Mesodermal cell (in vitro differentiated cells): ENCODE measurements around the gene QDPR.

ENCODE experiments used
- H3K27ac ChIP-seq: 2 replicates; pipeline ENCODE4 v1.7.0; 2013; ENCODE audit warnings: mild to moderate bottlenecking, low read depth, low read length, moderate library complexity; ENCODE audit not compliant: severe bottlenecking
- H3K36me3 ChIP-seq: 2 replicates; pipeline ENCODE4 v1.7.1; 2013; ENCODE audit warnings: mild to moderate bottlenecking, low read length, moderate library complexity; ENCODE audit not compliant: control insufficient read depth, insufficient read depth
- H3K4me1 ChIP-seq: one replicate; pipeline ENCODE4 v1.7.1; 2013; ENCODE audit warnings: mild to moderate bottlenecking, low read length; ENCODE audit not compliant: insufficient read depth, control insufficient read depth, poor library complexity, severe bottlenecking
- H3K4me3 ChIP-seq: 2 replicates; pipeline ENCODE4 v1.7.0; 2013; ENCODE audit warnings: low read length, control low read depth, mild to moderate bottlenecking; ENCODE audit not compliant: insufficient read depth, poor library complexity, severe bottlenecking; ENCODE audit errors: extremely low read depth
- H3K9me3 ChIP-seq: 2 replicates; pipeline ENCODE4 v1.7.1; 2013; ENCODE audit warnings: mild to moderate bottlenecking, low read length, moderate library complexity; ENCODE audit not compliant: control insufficient read depth
- WGBS, 2 experiments: methylation state at CpG; one replicate each; pipeline ENCODE4 v1.1.5; 2013; ENCODE audit warnings: missing lambda C conversion rate in 2 of 2; ENCODE audit not compliant: insufficient coverage in 2 of 2; 5-methylcytosine and 5-hydroxymethylcytosine counted together

Gene QDPR

GRCh38 chr4:17528551-17529165 is 16.8 kb upstream of the QDPR start:
- no peaks in the 10 kb centered on the region for H3K36me3 ChIP-seq
- H3K4me3 ChIP-seq: no peak overlapping the region
- H3K4me1 ChIP-seq: no peaks in the 10 kb centered on the region
- no peaks in the 10 kb centered on the region for H3K9me3 ChIP-seq
- H3K27ac ChIP-seq: no peak overlapping the region
- WGBS, 2 experiments: 92 to 95% methylated on average over 4 to 6 of the region's 10 CpGs

DNA sequence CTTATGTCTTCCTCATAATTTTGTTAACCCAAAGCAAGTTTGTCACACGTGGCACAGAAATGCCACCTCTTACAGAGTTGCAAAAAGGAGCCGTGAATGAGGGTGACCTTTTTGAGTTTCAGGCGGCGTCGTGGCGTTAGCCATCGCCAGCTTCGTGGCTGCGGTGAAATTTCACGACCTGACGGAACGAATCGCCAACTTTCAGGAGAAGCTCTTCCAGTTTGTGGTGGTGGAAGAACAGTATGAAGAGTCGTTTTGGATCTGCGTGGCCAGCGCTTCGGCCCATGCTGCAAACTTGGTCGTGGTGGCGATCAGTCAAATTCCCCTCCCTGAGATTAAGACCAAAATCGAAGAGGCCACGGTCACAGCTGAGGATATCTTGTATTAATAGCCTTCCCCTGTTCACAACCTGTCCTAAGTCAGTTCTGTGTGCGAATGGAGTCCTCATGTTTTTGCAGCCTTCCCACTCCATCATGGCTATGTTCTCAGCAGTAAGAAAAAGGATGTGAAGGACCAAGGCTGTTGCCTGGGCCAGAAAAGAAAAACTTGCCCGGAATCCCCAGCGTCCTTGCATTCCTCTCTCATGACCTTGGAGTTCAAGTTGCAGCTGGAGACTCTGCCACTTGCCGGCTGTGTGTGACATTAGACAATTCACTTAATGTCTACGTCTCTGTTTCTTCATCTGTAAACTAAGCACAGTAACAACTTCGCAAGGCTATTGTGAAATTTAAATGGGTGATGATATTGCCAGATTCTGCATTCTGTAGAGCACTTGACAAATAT is 15.0 kb upstream of the QDPR start:
- no peaks in the 10 kb centered on the region for H3K9me3 ChIP-seq
- H3K4me1 ChIP-seq: no peaks in the 10 kb centered on the region
- H3K4me3 ChIP-seq: no peak overlapping the region
- no peaks in the 10 kb centered on the region for H3K36me3 ChIP-seq
- H3K27ac ChIP-seq: no peak overlapping the region
- WGBS, 2 experiments: 91 to 92% methylated on average over 16 to 24 of the region's 27 CpGs

- H3K27ac ChIP-seq: no peak overlapping the region
- H3K4me3 ChIP-seq: no peak overlapping the region
- WGBS, 2 experiments: 38 to 90% methylated on average over 1 of the region's 2 CpGs
- H3K4me1 ChIP-seq: no peaks in the 10 kb centered on the region
- no peaks in the 10 kb centered on the region for H3K36me3 ChIP-seq
- H3K9me3 ChIP-seq: no peaks in the 10 kb centered on the region
Measured at GRCh38 chr4:17523662-17524061, 11.8 kb upstream of the QDPR start.

GRCh38 chr4:17521595-17521994 is 9.7 kb upstream of the QDPR start:
- no peak overlapping the region for H3K27ac ChIP-seq
- H3K4me1 ChIP-seq: no peaks in the 10 kb centered on the region
- H3K4me3 ChIP-seq: no peak overlapping the region
- no peaks in the 10 kb centered on the region for H3K36me3 ChIP-seq
- no peaks in the 10 kb centered on the region for H3K9me3 ChIP-seq
- 92 to 95% methylated on average over 3 to 4 of the region's 5 CpGs for WGBS, 2 experiments

- 32 to 44% methylated on average over 4 to 5 of the region's 5 CpGs for WGBS, 2 experiments
- H3K4me1 ChIP-seq: peaks cover under 1% of the 10 kb centered on the region
- H3K4me3 ChIP-seq: no peak overlapping the region
- H3K27ac ChIP-seq: no peak overlapping the region
- H3K36me3 ChIP-seq: no peaks in the 10 kb centered on the region
- no peaks in the 10 kb centered on the region for H3K9me3 ChIP-seq
Measured at GRCh38 chr4:17517664-17518063, 5.8 kb upstream of the QDPR start.

DNA sequence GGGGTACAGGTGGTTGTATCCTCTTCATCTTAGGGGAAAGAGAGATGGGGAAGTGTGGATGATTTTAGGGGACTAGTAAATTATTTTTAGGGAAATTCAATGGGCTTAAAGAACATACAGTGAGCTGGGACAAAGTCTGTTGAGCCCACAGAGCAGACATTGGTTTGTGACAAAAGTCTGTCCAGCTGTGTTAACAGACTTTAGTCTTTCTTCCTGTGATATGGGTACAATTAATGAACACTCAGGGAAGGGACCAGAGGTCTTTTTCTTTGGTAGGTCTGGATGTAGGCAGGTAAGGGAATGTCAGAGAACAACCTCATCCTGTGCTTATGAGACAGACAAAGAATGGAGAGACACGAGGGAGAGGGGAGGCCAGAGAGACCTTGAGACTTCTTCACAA is 5.1 kb upstream of the QDPR start:
- Histone ChIP-seq H3K36me3 (no peaks in the 10 kb centered on the region), H3K9me3 (no peaks in the 10 kb centered on the region), H3K4me1 (peaks cover 4% of the 10 kb centered on the region), H3K27ac (no peak overlapping the region), H3K4me3 (no peak overlapping the region)
- WGBS, 2 experiments: 33 to 60% methylated on average over 1 of the region's 1 CpG

DNA sequence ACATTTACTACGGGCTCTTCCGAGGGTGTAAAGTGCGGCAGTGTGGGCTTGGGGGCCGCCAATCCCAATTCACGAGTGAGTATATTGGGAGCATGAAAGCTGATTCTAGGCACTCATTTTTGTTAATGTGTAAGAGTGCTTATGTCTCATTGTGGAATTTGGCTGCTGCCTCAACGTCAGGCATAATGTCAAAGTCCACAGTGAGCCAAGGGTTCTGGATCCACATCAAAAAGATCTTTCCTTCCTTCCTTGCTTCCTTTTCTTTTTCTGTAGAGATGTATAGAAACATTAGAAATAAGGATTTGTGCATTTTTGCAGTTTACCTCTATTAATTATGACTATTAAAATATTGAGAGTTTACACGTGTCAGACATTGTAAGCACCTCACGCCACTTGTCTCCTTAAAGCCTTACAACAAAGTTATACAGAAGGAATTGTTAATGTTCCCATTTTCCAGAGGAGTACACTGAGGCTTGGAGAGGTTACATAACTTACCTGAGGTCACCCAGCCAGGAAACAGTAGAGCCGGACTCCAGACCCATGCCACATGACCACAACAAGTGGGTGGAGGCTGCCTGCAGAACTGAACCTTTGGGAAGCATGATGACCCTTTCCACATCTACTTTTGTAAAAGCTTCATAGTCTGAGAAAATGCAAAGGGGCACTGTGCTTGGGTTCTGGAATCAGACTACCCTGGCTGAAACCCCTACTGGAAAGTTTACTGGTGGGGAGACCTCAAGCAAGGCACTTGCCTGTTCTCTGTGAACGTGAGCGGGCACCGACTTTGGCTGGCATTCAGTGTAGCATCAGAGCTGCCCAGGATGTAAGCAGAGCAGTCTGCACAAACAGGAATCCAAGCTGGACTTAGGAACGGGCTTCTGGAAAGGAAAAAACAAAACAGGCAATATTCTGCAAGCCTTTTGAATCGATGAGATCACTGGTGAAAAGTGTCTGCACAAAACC is 3.8 kb upstream of the QDPR start:
- H3K4me3 ChIP-seq: no peak overlapping the region
- peaks cover 6% of the 10 kb centered on the region for H3K4me1 ChIP-seq
- H3K27ac ChIP-seq: no peak overlapping the region
- no peaks in the 10 kb centered on the region for H3K9me3 ChIP-seq
- WGBS, 2 experiments: 88 to 95% methylated on average over 11 of the region's 14 CpGs
- H3K36me3 ChIP-seq: no peaks in the 10 kb centered on the region

DNA sequence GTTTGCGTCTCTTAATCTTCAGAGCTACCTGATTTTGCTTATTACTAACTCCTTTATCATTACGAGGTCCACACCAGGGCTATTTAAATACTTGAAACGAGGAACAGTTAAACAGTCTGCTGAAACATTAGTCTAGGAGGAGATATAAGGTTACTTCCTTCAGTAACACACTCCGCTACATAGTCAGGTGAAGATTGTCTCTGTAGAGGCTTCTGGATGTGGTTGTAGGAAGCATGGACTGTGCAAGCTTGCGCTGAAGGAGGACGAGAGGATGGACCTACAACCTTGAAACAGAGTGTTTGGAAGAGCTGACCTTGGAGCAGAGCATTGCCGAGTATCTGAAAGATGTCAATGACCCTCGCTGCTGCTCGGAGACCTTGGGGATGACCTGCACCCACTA is 3.0 kb upstream of the QDPR start, which contains the start of gene CLRN2:
Gene CLRN2, plus strand, starts transcription at position 301 of the 400 bp plus-strand sequence. CDS start 102 bp downstream, outside the sequence.
- H3K27ac ChIP-seq: no peak within 1 kb of the TSS
- H3K4me1 ChIP-seq: peaks cover 8% of the 10 kb centered on the region

DNA sequence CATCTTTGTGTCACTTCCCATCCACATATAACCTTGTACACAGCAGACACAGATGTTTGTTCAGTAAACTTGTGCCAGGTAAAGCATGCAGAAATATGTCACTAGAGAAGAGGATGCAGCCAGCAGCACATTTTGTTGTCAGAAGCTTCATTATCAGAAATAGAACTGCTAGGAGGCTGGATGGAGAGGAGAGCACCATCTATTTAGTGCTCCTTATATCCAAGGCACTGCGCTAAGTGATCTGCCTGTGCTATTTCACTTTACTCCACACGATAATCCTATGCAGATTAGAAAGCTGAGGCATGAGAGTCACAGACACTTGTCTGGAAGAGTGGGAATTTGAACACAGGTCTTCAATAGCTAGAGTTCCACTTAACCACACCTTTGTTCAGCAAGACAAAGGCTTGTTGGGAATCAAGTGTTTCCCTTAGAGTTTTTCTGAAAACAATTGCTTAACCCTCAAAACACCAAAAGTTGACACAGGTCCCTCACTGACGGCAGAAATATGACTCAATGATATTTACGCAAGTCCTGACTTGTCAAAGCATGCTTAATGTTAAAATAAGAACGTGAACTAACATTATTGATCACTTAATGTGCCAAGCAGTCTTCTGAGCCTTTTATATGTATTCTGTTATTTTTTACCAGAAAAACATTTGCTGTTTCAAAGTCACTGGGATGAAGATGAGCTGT is 1.2 kb upstream of the QDPR start:
- no peak overlapping the region for H3K4me3 ChIP-seq
- H3K4me1 ChIP-seq: peaks cover 8% of the 10 kb centered on the region
- 97% methylated on average over 4 of the region's 5 CpGs; no CpG with 5 or more reads in 1 of the 2 experiments for WGBS, 2 experiments
- peaks cover 15% of the 10 kb centered on the region for H3K36me3 ChIP-seq
- H3K9me3 ChIP-seq: no peaks in the 10 kb centered on the region
- H3K27ac ChIP-seq: no peak overlapping the region

More for the DNA sequence above, 3.0 kb upstream of the QDPR start, which contains the start of gene CLRN2:
- Histone ChIP-seq H3K36me3 (peaks cover 5% of the 10 kb centered on the region), H3K4me3 (no peak within 1 kb of the TSS), H3K9me3 (no peaks in the 10 kb centered on the region)
- 90 to 91% methylated on average over 7 to 8 of the region's 9 CpGs for WGBS, 2 experiments

- Histone ChIP-seq H3K9me3 (no peaks in the 10 kb centered on the region), H3K4me1 (peaks cover 8% of the 10 kb centered on the region), H3K27ac (peak overlapping the region; percentile 20), H3K36me3 (peaks cover 28% of the 10 kb centered on the region), H3K4me3 (peak overlapping the region; percentile 72)
- 1 to 2% methylated on average over 28 to 30 of the region's 32 CpGs for whole genome bisulfite sequencing, 2 experiments
Measured at GRCh38 chr4:17511509-17511949, 361 bp downstream of the QDPR start.
